SU-DHL-6 (cell line): ENCODE results near the gene RBFOX2.

Experiments used
- EZH2phosphoT487 ChIP-seq: fragments of 200-600 bp; sonication (generic), shearing (Covaris generic); conservative IDR thresholded peaks from 2 replicates; pipeline ENCODE4 v1.6.1; 2018; ENCODE audit warnings: mild to moderate bottlenecking, antibody characterized with exemption, low read length, moderate library complexity, mixed read lengths
- TF ChIP-seq, protein P1 (sequence below): fragments of 200-600 bp; sonication (generic); IDR thresholded peaks from one replicate; pipeline ENCODE4 v1.5.1; 2017; ENCODE audit warnings: antibody characterized with exemption, mild to moderate bottlenecking, low read length, moderate library complexity; ENCODE audit not compliant: insufficient read depth, poor library complexity, severe bottlenecking

DNA sequence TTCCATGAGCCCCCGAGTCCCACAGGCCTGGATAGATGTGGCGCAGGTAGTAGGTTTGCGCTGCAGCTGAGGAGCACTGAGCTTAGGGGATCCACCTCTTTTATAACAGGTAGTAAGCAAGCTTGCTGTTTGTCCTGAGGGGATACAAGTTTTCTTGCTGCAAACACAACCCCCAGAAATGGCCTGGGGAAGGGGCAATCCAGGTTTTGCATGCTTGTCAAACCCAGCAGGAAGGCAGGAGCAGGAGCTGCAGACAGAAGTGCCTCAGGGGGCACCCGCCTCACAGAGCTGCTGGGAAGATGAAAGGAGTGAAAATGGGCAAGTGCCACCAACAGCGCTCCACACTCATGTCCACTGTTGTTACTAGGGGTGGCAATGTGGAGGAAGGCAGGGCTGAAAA lies 292.5 kb downstream of the RBFOX2 start:
- TF ChIP-seq, protein P1, sequence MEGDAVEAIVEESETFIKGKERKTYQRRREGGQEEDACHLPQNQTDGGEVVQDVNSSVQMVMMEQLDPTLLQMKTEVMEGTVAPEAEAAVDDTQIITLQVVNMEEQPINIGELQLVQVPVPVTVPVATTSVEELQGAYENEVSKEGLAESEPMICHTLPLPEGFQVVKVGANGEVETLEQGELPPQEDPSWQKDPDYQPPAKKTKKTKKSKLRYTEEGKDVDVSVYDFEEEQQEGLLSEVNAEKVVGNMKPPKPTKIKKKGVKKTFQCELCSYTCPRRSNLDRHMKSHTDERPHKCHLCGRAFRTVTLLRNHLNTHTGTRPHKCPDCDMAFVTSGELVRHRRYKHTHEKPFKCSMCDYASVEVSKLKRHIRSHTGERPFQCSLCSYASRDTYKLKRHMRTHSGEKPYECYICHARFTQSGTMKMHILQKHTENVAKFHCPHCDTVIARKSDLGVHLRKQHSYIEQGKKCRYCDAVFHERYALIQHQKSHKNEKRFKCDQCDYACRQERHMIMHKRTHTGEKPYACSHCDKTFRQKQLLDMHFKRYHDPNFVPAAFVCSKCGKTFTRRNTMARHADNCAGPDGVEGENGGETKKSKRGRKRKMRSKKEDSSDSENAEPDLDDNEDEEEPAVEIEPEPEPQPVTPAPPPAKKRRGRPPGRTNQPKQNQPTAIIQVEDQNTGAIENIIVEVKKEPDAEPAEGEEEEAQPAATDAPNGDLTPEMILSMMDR = no peak
- no peak for TF ChIP-seq EZH2phosphoT487
